A549 (cell line): ENCODE results near the gene UTP11.

Source experiments
- CBX8 ChIP-seq: fragments of 200-600 bp; sonication (generic); IDR thresholded peaks from 2 replicates; pipeline ENCODE4 v1.6.1; 2016
- CHD2 ChIP-seq: fragments of 150-350 bp; IDR thresholded peaks from 2 replicates; pipeline ENCODE4 v1.6.1; 2014; ENCODE audit warnings: low read length; ENCODE audit not compliant: partially characterized antibody
- CTCF ChIP-seq: fragments of >200 bp; sonication (Bioruptor Twin); formaldehyde crosslinking; IDR thresholded peaks from 3 replicates; pipeline ENCODE4 v1.5.1; 2016
- EP300 ChIP-seq, 2 experiments: fragments of >200 bp; sonication (Bioruptor Twin); formaldehyde crosslinking; IDR thresholded peaks; 2 replicates in 1 of 2; 3 replicates in 1 of 2; pipeline ENCODE4 v1.6.1; 2016 to 2017
- JUN ChIP-seq, 2 experiments: fragments of >200 bp; sonication (Bioruptor Twin); formaldehyde crosslinking; IDR thresholded peaks; 2 replicates in 1 of 2; 3 replicates in 1 of 2; pipeline ENCODE4 v1.6.1; 2016 to 2017
- RAD21 ChIP-seq, 2 experiments: fragments of >200 bp in 1 of 2; sonication (Bioruptor Twin) in 1 of 2; formaldehyde crosslinking in 1 of 2; IDR thresholded peaks in 1 of 2; conservative IDR thresholded peaks in 1 of 2; 2 replicates in 1 of 2; 3 replicates in 1 of 2; pipeline ENCODE4 v1.6.1; 2012 to 2018; ENCODE audit warnings: inconsistent platforms in 1 of 2
- TF ChIP-seq, protein P1 (sequence below): fragments of 150-350 bp; IDR thresholded peaks from 2 replicates; pipeline ENCODE4 v1.6.1; 2014; ENCODE audit warnings: low read depth, mild to moderate bottlenecking, low read length

DNA sequence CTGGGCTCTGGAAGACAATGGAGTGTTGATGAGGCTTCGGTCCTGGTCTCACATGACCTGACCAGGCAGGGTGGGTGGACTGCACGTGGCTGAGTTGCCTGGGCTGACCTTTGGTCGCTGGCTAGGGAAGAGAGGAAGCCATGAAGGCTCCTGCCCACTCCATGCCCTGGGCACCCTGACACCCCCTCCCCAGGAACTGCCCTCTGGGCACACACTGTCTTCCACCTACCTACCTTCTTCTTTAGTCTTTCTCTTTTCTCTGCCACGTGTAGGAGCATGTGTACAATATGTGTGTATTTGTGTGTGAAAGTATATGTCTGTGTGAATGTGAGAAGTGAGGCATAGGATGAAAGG is 19.0 kb downstream of the UTP11 start:
- TF ChIP-seq CTCF (no peak), RAD21 (conservative IDR thresholded peaks at IDR 0.05 in 1 of 2, IDR thresholded peaks at IDR 0.05 in 1 of 2) (no peak), CHD2 (no peak), CBX8 (no peak), EP300 (IDR thresholded peaks at IDR 0.05) (no peak), JUN (IDR thresholded peaks at IDR 0.05) (no peak)
- TF ChIP-seq, protein P1, sequence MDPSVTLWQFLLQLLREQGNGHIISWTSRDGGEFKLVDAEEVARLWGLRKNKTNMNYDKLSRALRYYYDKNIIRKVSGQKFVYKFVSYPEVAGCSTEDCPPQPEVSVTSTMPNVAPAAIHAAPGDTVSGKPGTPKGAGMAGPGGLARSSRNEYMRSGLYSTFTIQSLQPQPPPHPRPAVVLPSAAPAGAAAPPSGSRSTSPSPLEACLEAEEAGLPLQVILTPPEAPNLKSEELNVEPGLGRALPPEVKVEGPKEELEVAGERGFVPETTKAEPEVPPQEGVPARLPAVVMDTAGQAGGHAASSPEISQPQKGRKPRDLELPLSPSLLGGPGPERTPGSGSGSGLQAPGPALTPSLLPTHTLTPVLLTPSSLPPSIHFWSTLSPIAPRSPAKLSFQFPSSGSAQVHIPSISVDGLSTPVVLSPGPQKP: no peak
